Mesothelial cell of epicardium (in vitro differentiated cells): ENCODE measurements around the gene NHSL1. TPM values are rescaled to one million over a fixed set of nuclear protein-coding genes. Genes with fewer than 3 reads are reported as not detected.

ENCODE experiments used
- DNase-seq, 2 experiments: peaks; one replicate each; pipeline ENCODE4 v3.0.0; 2021; ENCODE audit warnings: low spot score in 2 of 2; ENCODE audit not compliant: unreplicated experiment in 2 of 2
- H3K27ac Mint-ChIP-seq: 2 replicates; pipeline ENCODE4 v1.8.0; 2021; ENCODE audit warnings: mixed read lengths
- H3K27me3 Mint-ChIP-seq: 2 replicates; pipeline ENCODE4 v1.8.0; 2021; ENCODE audit warnings: low read depth, mixed read lengths
- H3K36me3 Mint-ChIP-seq: 2 replicates; pipeline ENCODE4 v1.8.0; 2021; ENCODE audit warnings: mixed read lengths
- H3K4me1 Mint-ChIP-seq: 2 replicates; pipeline ENCODE4 v1.8.0; 2021; ENCODE audit warnings: mixed read lengths
- H3K4me3 Mint-ChIP-seq: 2 replicates; pipeline ENCODE4 v1.8.0; 2021; ENCODE audit warnings: mild to moderate bottlenecking, moderate library complexity, mixed read lengths
- H3K9me3 Mint-ChIP-seq: 2 replicates; pipeline ENCODE4 v1.8.0; 2021; ENCODE audit warnings: mixed read lengths
- total RNA-seq: library from RNA; stranded (reverse); gene quantifications from 3 replicates; pipeline ENCODE4 v1.2.1, GENCODE V29; 2021
- TF ChIP-seq, protein P1 (sequence below): fragments of 200-600 bp; sonication (generic); IDR thresholded peaks from one replicate; pipeline ENCODE4 v1.5.0; 2021; ENCODE audit warnings: antibody characterized with exemption; ENCODE audit not compliant: unreplicated experiment

The NHSL1 gene
- total RNA-seq, 1 donor from 2014 or later: 68.0 TPM

- no peak for DNase-seq
- peaks cover 11% of the 10 kb centered on the region for H3K36me3 Mint-ChIP-seq
- no peak overlapping the region for H3K27ac Mint-ChIP-seq
- H3K4me3 Mint-ChIP-seq: no peak overlapping the region
- no peaks in the 10 kb centered on the region for H3K27me3 Mint-ChIP-seq
- TF ChIP-seq, protein P1, sequence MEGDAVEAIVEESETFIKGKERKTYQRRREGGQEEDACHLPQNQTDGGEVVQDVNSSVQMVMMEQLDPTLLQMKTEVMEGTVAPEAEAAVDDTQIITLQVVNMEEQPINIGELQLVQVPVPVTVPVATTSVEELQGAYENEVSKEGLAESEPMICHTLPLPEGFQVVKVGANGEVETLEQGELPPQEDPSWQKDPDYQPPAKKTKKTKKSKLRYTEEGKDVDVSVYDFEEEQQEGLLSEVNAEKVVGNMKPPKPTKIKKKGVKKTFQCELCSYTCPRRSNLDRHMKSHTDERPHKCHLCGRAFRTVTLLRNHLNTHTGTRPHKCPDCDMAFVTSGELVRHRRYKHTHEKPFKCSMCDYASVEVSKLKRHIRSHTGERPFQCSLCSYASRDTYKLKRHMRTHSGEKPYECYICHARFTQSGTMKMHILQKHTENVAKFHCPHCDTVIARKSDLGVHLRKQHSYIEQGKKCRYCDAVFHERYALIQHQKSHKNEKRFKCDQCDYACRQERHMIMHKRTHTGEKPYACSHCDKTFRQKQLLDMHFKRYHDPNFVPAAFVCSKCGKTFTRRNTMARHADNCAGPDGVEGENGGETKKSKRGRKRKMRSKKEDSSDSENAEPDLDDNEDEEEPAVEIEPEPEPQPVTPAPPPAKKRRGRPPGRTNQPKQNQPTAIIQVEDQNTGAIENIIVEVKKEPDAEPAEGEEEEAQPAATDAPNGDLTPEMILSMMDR: no peak
- H3K4me1 Mint-ChIP-seq: peaks cover 24% of the 10 kb centered on the region
- H3K9me3 Mint-ChIP-seq: no peaks in the 10 kb centered on the region
Measured at GRCh38 chr6:138524526-138524925, 25.2 kb upstream of the NHSL1 start.

DNA sequence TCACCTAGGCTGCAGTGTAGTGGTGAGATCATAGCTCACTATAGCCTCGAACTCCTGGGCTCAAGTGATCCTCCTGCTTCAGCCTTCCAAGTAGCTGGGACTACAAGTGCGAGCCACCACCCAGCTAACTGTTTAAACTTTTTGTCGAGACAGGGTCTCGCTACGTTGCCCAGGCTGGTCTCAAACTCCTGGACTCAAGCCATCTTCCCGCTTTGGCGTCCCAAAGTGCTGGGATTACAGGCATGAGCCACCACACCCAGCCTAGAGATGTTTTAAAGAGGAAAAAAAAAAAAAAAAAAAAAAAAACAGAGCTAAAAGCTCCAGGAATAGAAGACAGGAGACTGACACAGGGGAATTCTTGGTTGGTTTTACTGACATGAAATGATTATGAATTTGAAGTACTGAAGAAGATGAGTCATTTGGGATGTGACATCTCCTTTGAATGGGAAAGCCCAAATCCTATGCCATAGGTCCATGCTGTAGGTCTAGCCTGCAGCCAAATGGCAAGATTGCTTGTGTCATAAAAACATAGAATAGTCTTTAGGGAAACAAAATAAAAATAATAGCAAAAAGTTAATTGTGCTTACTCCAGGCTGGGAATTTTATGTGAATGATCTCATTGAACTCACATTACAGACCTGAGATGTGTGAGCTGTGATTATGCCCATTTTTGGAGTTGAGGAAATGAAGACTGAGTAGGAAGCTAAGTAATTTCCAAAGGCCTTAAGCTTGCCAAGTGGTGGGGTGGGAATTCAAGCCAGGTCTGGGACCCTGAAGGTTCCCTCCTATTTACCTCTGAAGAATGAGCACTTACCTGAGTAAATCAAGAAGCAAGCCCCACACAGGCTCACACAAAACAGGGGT, 24.3 kb upstream of the NHSL1 start:
- H3K36me3 Mint-ChIP-seq: peaks cover 12% of the 10 kb centered on the region
- H3K9me3 Mint-ChIP-seq: no peaks in the 10 kb centered on the region
- peaks cover 18% of the 10 kb centered on the region for H3K4me1 Mint-ChIP-seq
- DNase-seq: no peak
- H3K4me3 Mint-ChIP-seq: no peak overlapping the region
- TF ChIP-seq, protein P1: no peak
- H3K27me3 Mint-ChIP-seq: no peaks in the 10 kb centered on the region
- H3K27ac Mint-ChIP-seq: no peak overlapping the region

DNA sequence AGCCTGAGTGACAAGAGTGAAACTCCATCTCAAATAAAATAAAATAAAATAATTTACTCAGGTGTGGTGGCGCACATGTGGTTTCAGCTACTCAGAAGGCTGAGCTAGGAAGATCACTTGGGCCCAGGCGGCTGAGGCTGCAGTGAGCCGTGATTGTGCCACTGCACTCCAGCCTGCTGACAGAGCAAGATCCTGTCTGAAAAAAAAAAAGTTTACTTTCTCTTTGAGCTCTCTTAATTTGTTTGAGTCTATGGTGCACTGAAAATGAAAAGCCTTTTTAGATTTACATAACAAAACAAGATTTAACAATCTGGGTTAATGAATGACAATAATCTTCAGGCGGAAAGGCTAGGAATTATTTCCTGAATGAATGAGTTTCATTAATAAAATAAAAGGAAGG, 23.3 kb upstream of the NHSL1 start:
- no peak overlapping the region for H3K4me3 Mint-ChIP-seq
- TF ChIP-seq, protein P1: no peak
- peaks cover 20% of the 10 kb centered on the region for H3K36me3 Mint-ChIP-seq
- H3K9me3 Mint-ChIP-seq: peaks cover 4% of the 10 kb centered on the region
- H3K27me3 Mint-ChIP-seq: no peaks in the 10 kb centered on the region
- peaks cover 10% of the 10 kb centered on the region for H3K4me1 Mint-ChIP-seq
- H3K27ac Mint-ChIP-seq: no peak overlapping the region
- DNase-seq: no peak

- Mint-ChIP-seq H3K4me3 (no peak overlapping the region), H3K4me1 (peaks cover 2% of the 10 kb centered on the region), H3K9me3 (peaks cover 7% of the 10 kb centered on the region), H3K27me3 (no peaks in the 10 kb centered on the region), H3K36me3 (peaks cover 27% of the 10 kb centered on the region), H3K27ac (peak overlapping the region; percentile 13)
- no peak for DNase-seq
- TF ChIP-seq, protein P1: no peak
Measured at GRCh38 chr6:138521790-138522189, 22.5 kb upstream of the NHSL1 start.

- Mint-ChIP-seq H3K27me3 (no peaks in the 10 kb centered on the region), H3K4me3 (no peak overlapping the region), H3K9me3 (peaks cover 7% of the 10 kb centered on the region), H3K27ac (peak overlapping the region; percentile 27), H3K4me1 (no peaks in the 10 kb centered on the region), H3K36me3 (peaks cover 37% of the 10 kb centered on the region)
- DNase-seq: no peak
- TF ChIP-seq, protein P1: peak; percentile 86
Measured at GRCh38 chr6:138520463-138520862, 21.2 kb upstream of the NHSL1 start.
